Measurements from ENCODE around the gene MLIP.

GRCh38 chr6:54244430-54244829 is 133.2 kb downstream of the MLIP start:
- no peak for TF ChIP-seq POLR2A (IDR thresholded peaks at IDR 0.05; ENCODE audit: low read depth)
- peak; percentile 8 to 48 (median 40) for TF ChIP-seq CTCF (IDR thresholded peaks at IDR 0.05)
- no peak for TF ChIP-seq EP300 (IDR thresholded peaks at IDR 0.05)
- no peak for TF ChIP-seq POLR2AphosphoS5 (IDR thresholded peaks at IDR 0.05)
